C4-2B (cell line): Measurements from ENCODE around the gene ILDR1.

Source experiments
- ZFX ChIP-seq: fragments of 450-650 bp; IDR thresholded peaks from 2 replicates; pipeline ENCODE4 v1.6.1; 2017
- TF ChIP-seq, protein P1 (sequence below): fragments of 450-650 bp; conservative IDR thresholded peaks from 2 replicates; pipeline ENCODE4 v1.5.1; 2017; ENCODE audit warnings: mild to moderate bottlenecking

DNA sequence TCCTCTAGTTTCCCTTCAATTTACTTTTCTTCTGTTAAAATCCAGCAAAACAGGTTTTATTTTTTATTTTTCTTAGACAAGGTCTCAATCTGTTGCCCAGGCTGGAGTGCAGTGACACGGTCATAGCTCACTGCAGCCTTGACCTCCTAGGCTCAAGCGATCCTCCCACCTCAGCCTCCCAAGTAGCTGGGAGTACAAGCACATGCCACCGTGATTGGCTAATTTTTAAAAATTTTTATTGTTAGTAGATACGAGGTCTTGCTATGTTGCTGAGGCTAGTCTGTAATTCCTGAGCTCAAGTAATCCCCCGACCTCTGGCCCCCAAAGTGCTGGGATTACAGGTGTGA lies 41.6 kb downstream of the ILDR1 start:
- TF ChIP-seq, protein P1, sequence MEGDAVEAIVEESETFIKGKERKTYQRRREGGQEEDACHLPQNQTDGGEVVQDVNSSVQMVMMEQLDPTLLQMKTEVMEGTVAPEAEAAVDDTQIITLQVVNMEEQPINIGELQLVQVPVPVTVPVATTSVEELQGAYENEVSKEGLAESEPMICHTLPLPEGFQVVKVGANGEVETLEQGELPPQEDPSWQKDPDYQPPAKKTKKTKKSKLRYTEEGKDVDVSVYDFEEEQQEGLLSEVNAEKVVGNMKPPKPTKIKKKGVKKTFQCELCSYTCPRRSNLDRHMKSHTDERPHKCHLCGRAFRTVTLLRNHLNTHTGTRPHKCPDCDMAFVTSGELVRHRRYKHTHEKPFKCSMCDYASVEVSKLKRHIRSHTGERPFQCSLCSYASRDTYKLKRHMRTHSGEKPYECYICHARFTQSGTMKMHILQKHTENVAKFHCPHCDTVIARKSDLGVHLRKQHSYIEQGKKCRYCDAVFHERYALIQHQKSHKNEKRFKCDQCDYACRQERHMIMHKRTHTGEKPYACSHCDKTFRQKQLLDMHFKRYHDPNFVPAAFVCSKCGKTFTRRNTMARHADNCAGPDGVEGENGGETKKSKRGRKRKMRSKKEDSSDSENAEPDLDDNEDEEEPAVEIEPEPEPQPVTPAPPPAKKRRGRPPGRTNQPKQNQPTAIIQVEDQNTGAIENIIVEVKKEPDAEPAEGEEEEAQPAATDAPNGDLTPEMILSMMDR = no peak
- TF ChIP-seq ZFX = no peak
